Caco-2 (cell line): ENCODE results near the gene DERL2. TPM values are rescaled to one million over a fixed set of nuclear protein-coding genes. Genes with fewer than 3 reads are reported as not detected.

Source experiments
- BruUV-seq: library from RNA; stranded (reverse); fragments of 400-500 nt; replicated peaks from 2 replicates; lab custom pipeline; 2021; lab: Mats Ljungman, UMichigan
- CTCF ChIA-PET: fragments of 300-600 bp; sonication (Branson Sonifier 250); formaldehyde crosslinking; loops from one replicate; lab custom pipeline; 2022; ENCODE audit warnings: antibody characterized with exemption; lab: Charles Lee
- POLR2A ChIA-PET: fragments of 300-600 bp; sonication (Branson Sonifier 250); formaldehyde crosslinking; loops from one replicate; lab custom pipeline; 2022; ENCODE audit warnings: antibody characterized with exemption; lab: Charles Lee
- DNase-seq, 2 experiments: peaks; one replicate each; pipeline versions ENCODE4 v3.0.0 to v3.0.0-alpha.2; 2020 to 2022
- H3K27me3 ChIP-seq: replicated peaks from 2 replicates; pipeline ENCODE4 v1.6.0; 2011; ENCODE audit warnings: low read length; ENCODE audit not compliant: control insufficient read depth, insufficient read depth
- H3K36me3 ChIP-seq: 2 replicates; pipeline ENCODE4 v1.5.1; 2011; ENCODE audit warnings: low read length; ENCODE audit not compliant: control insufficient read depth, insufficient read depth
- H3K4me1 ChIP-seq: fragments of 250-450 bp; sonication (Bioruptor Pico); 2 replicates; pipeline ENCODE4 v1.5.1; 2020; ENCODE audit warnings: mild to moderate bottlenecking
- H3K4me3 ChIP-seq: 2 replicates; pipeline ENCODE4 v1.5.1; 2011; ENCODE audit warnings: low read depth, mild to moderate bottlenecking, control low read depth, low read length
- H3K9me3 ChIP-seq: fragments of 250-450 bp; sonication (Bioruptor Pico); 2 replicates; pipeline ENCODE4 v1.5.1; 2020; ENCODE audit warnings: mild to moderate bottlenecking, moderate library complexity
- H3K27ac Mint-ChIP-seq: one replicate; pipeline ENCODE4 v1.8.0; 2022; ENCODE audit warnings: mixed read lengths; ENCODE audit not compliant: unreplicated experiment
- H3K27me3 Mint-ChIP-seq: one replicate; pipeline ENCODE4 v1.8.0; 2022; ENCODE audit warnings: mixed read lengths; ENCODE audit not compliant: insufficient read depth, unreplicated experiment
- H3K36me3 Mint-ChIP-seq: one replicate; pipeline ENCODE4 v1.8.0; 2022; ENCODE audit warnings: mild to moderate bottlenecking, mixed read lengths; ENCODE audit not compliant: insufficient read depth, unreplicated experiment
- H3K4me1 Mint-ChIP-seq: one replicate; pipeline ENCODE4 v1.8.0; 2022; ENCODE audit warnings: low read depth, mixed read lengths; ENCODE audit not compliant: unreplicated experiment
- H3K4me3 Mint-ChIP-seq: one replicate; pipeline ENCODE4 v1.8.0; 2022; ENCODE audit warnings: mild to moderate bottlenecking, moderate library complexity, mixed read lengths; ENCODE audit not compliant: unreplicated experiment
- H3K9me3 Mint-ChIP-seq: one replicate; pipeline ENCODE4 v1.8.0; 2022; ENCODE audit warnings: mixed read lengths; ENCODE audit not compliant: unreplicated experiment
- intact Hi-C: fragments of 100-400 bp; cut with micrococcal nuclease; formaldehyde crosslinking; loops from one replicate; pipeline ENCODE4 v1.10.0; 2022; ENCODE audit not compliant: unreplicated experiment
- total RNA-seq: library from RNA; stranded (reverse); gene quantifications from 2 replicates; pipeline ENCODE4 v1.2.3, GENCODE V29; 2022
- TF ChIP-seq, protein P1 (sequence below), 2 experiments: fragments of 200-600 bp in 1 of 2; IDR thresholded peaks; 1 replicate in 1 of 2; 2 replicates in 1 of 2; pipeline versions ENCODE4 v1.5.1 to v1.8.0; 2011 to 2022; ENCODE audit warnings: antibody characterized with exemption in 1 of 2, control low read depth in 1 of 2, inconsistent platforms in 1 of 2, low read depth in 1 of 2, low read length in 1 of 2, mild to moderate bottlenecking in 1 of 2, moderate library complexity in 1 of 2; ENCODE audit not compliant: insufficient read depth in 1 of 2, severe bottlenecking in 1 of 2, unreplicated experiment in 1 of 2

Gene DERL2
- total RNA-seq, 1 experiment from 2014 or later, result 34.9 TPM

DNA sequence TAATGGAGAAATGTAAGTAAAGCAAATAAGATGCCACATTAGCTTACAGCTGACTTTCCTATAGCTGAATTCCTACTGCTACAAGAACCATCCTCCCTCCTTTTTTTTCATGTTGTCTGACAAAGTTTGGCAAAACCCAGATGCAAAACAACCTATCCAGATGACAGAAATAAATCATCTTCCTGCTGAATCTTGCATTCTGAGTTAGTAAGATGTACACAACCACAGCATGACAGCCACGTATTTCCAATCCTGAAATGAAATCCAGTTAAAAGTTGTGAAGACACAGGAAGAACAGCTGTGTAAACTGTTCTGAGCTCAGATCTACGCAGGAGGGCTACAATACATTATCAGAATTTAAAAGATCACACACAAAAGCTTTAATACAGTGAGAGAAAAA lies 12.1 kb downstream of the DERL2 start:
- no peaks in the 10 kb centered on the region for H3K27me3 Mint-ChIP-seq
- H3K4me3 Mint-ChIP-seq, result no peak overlapping the region
- no peaks in the 10 kb centered on the region for H3K4me1 Mint-ChIP-seq
- no peaks in the 10 kb centered on the region for H3K9me3 Mint-ChIP-seq
- intact Hi-C loops, result no loop called here
- DNase-seq, result no peak
- Histone ChIP-seq H3K4me3 (no peak overlapping the region), H3K9me3 (no peaks in the 10 kb centered on the region), H3K4me1 (no peaks in the 10 kb centered on the region), H3K36me3 (no peaks in the 10 kb centered on the region; the same call in 1 of the 2 replicates), H3K27me3 (no peaks in the 10 kb centered on the region)
- H3K36me3 Mint-ChIP-seq, result peaks cover 30% of the 10 kb centered on the region
- H3K27ac Mint-ChIP-seq, result no peak overlapping the region
- no TSS peak for BruUV-seq
- POLR2A ChIA-PET, result no interaction called here
- TF ChIP-seq, protein P1, sequence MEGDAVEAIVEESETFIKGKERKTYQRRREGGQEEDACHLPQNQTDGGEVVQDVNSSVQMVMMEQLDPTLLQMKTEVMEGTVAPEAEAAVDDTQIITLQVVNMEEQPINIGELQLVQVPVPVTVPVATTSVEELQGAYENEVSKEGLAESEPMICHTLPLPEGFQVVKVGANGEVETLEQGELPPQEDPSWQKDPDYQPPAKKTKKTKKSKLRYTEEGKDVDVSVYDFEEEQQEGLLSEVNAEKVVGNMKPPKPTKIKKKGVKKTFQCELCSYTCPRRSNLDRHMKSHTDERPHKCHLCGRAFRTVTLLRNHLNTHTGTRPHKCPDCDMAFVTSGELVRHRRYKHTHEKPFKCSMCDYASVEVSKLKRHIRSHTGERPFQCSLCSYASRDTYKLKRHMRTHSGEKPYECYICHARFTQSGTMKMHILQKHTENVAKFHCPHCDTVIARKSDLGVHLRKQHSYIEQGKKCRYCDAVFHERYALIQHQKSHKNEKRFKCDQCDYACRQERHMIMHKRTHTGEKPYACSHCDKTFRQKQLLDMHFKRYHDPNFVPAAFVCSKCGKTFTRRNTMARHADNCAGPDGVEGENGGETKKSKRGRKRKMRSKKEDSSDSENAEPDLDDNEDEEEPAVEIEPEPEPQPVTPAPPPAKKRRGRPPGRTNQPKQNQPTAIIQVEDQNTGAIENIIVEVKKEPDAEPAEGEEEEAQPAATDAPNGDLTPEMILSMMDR (IDR thresholded peaks at IDR 0.05; ENCODE audit: insufficient read depth in 1 of 2, low read depth in 1 of 2, low read length in 1 of 2, severe bottlenecking in 1 of 2, unreplicated experiment in 1 of 2), result no peak
- CTCF ChIA-PET, result no interaction called here

DNA sequence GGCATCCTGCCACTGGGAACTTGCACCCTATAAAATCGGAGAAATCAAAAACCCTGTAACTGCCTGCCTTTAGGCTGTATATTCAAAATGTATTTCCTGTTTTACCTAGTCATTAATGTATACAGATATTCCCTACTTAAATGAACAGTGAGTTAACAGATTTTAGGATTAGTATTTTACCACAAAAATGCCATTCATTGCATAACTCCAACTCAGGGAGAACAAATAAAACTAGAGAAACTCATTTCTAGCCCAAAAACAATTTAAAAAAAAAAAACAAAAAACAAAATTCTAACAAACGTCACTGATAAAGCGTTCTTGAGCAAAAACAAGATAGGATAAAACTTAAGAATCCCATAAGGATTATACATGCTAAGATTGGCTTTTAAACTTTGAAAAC lies 13.5 kb downstream of the DERL2 start:
- ChIA-PET CTCF (no interaction called here), POLR2A (no interaction called here)
- DNase-seq, result no peak
- Histone ChIP-seq H3K4me1 (no peaks in the 10 kb centered on the region), H3K9me3 (no peaks in the 10 kb centered on the region), H3K4me3 (no peak overlapping the region), H3K36me3 (no peaks in the 10 kb centered on the region), H3K27me3 (no peaks in the 10 kb centered on the region)
- Mint-ChIP-seq H3K4me3 (no peak overlapping the region), H3K27ac (no peak overlapping the region), H3K4me1 (no peaks in the 10 kb centered on the region), H3K27me3 (no peaks in the 10 kb centered on the region), H3K9me3 (no peaks in the 10 kb centered on the region), H3K36me3 (peaks cover 21% of the 10 kb centered on the region)
- TF ChIP-seq, protein P1 (IDR thresholded peaks at IDR 0.05; ENCODE audit: insufficient read depth in 1 of 2, low read depth in 1 of 2, low read length in 1 of 2, severe bottlenecking in 1 of 2, unreplicated experiment in 1 of 2), result no peak
- intact Hi-C loops, result no loop called here
- BruUV-seq, result no TSS peak

DNA sequence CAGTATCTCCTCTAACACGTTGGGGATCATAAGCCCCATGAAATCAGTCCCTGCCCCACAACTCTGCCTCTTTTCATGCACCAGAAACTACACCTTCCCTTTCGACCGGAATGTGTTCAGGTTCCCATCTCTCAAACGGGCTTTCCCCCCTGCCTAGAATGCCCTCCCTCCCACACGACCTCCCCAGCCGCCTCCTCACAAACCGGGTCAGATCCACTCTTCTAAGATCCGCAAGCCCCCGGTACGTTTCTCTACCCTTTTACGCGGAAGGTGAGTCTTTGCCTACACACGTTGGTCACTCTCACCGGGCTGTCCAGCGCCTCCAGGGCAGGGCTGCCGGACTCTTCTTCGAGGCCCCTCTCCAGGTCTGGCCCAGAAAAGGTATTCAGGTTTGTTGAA lies 17.9 kb downstream of the DERL2 start:
- H3K27me3 ChIP-seq, result no peaks in the 10 kb centered on the region
- DNase-seq, result no peak
- Mint-ChIP-seq H3K36me3 (peaks cover 10% of the 10 kb centered on the region), H3K9me3 (no peaks in the 10 kb centered on the region), H3K27ac (peak overlapping the region; percentile 46), H3K4me1 (peaks cover 14% of the 10 kb centered on the region), H3K27me3 (no peaks in the 10 kb centered on the region), H3K4me3 (peak overlapping the region; percentile 91)
- H3K36me3 ChIP-seq, result no peaks in the 10 kb centered on the region
- TF ChIP-seq, protein P1 (IDR thresholded peaks at IDR 0.05; ENCODE audit: insufficient read depth in 1 of 2, low read depth in 1 of 2, low read length in 1 of 2, severe bottlenecking in 1 of 2, unreplicated experiment in 1 of 2), result no peak
- BruUV-seq, result no TSS peak
- CTCF ChIA-PET, result interaction anchor here (0.6 to 1.4 kb wide), 2 partner anchors 28 to 37 kb away, joined by 4 to 5 read pairs; no protein-coding TSS in a partner anchor
- no peaks in the 10 kb centered on the region for H3K9me3 ChIP-seq
- H3K4me1 ChIP-seq, result no peaks in the 10 kb centered on the region
- POLR2A ChIA-PET, result interaction anchor here (1.0 to 1.4 kb wide), 2 partner anchors 18 to 49 kb away, joined by 4 to 10 read pairs; partner anchors contain the start of genes DERL2, MIS12, NUP88 and RPAIN
- intact Hi-C loops, result no loop called here
- peak overlapping the region; percentile 76 for H3K4me3 ChIP-seq
